HepG2 (cell line): ENCODE measurements around the gene KRABD2.
A peak's percentile ranks its signal among the peaks of the same experiment; 100 is the strongest.

Source experiments
- ATAC-seq: fragments of 200-7000 bp; cut with Tn5 transposase; 3 replicates; pipeline ENCODE4 v1.9.1; 2020; ENCODE audit warnings: mild to moderate bottlenecking, moderate library complexity
- BruUV-seq: library from RNA; stranded (reverse); fragments of 400-500 nt; replicated peaks from 2 replicates; lab custom pipeline; 2021; lab: Mats Ljungman, UMichigan
- CTCF ChIA-PET: fragments of 300-600 bp; formaldehyde crosslinking; extraction: SDS; loops from one replicate; lab custom pipeline; 2021; ENCODE audit warnings: low total read pairs, inconsistent platforms, low intra/inter-chr PET ratio; lab: Yijun Ruan, JAX
- POLR2A ChIA-PET: fragments of 350-600 bp; sonication (Branson Sonifier 250); formaldehyde crosslinking; loops from one replicate; lab custom pipeline; 2020; ENCODE audit warnings: antibody characterized with exemption, inconsistent platforms; lab: Yijun Ruan, JAX
- DNase-seq: peaks from one replicate; pipeline ENCODE4 v3.0.0-alpha.2; 2015; ENCODE audit warnings: low spot score
- FAIRE-seq: peaks from 3 replicates; lab custom pipeline; 2011; peaks lifted over from hg19 to GRCh38; lab: Jason Lieb, UNC
- H2AFZ ChIP-seq: one replicate; pipeline ENCODE4 v1.6.1; 2011; ENCODE audit warnings: low read length, inconsistent platforms
- H3K27ac ChIP-seq: fragments of 300-600 bp; 3 replicates; pipeline ENCODE4 v1.8.0; 2011; ENCODE audit warnings: mixed run types, mild to moderate bottlenecking, mixed read lengths, low read length, inconsistent platforms; ENCODE audit not compliant: insufficient read depth; ENCODE audit errors: extremely low read length
- H3K27me3 ChIP-seq, 2 experiments: fragments of 200-600 bp in 1 of 2; 2 replicates in 1 of 2; 3 replicates in 1 of 2; pipeline versions ENCODE4 v1.6.0 to v1.8.0; 2011; ENCODE audit warnings: low read length in 2 of 2, mild to moderate bottlenecking in 2 of 2, moderate library complexity in 2 of 2, inconsistent platforms in 1 of 2; ENCODE audit not compliant: insufficient read depth in 2 of 2, control insufficient read depth in 1 of 2
- H3K36me3 ChIP-seq, 2 experiments: fragments of 200-600 bp in 1 of 2; replicated peaks in 1 of 2; 2 replicates in 1 of 2; 3 replicates in 1 of 2; pipeline versions ENCODE4 v1.5.1 to v1.8.0; 2011; ENCODE audit warnings: low read length in 2 of 2, inconsistent platforms in 1 of 2; ENCODE audit not compliant: insufficient read depth in 2 of 2, control insufficient read depth in 1 of 2
- H3K4me1 ChIP-seq: 2 replicates; pipeline ENCODE4 v1.5.1; 2012; ENCODE audit warnings: low read length, inconsistent platforms; ENCODE audit not compliant: insufficient read depth
- H3K4me2 ChIP-seq: 2 replicates; pipeline ENCODE4 v1.6.0; 2011; ENCODE audit warnings: low read depth, low read length, inconsistent platforms
- H3K4me3 ChIP-seq, 3 experiments: fragments of 200-600 bp in 1 of 3; sonication (generic), shearing (Covaris generic) in 1 of 3; replicated peaks in 1 of 3; 2 replicates each; pipeline ENCODE4 v1.5.1; 2011 to 2016; ENCODE audit warnings: low read length in 3 of 3, inconsistent platforms in 2 of 3, low read depth in 2 of 3, mild to moderate bottlenecking in 2 of 3, control low read depth in 1 of 3, mixed read lengths in 1 of 3; ENCODE audit not compliant: insufficient read depth in 1 of 3
- H3K79me2 ChIP-seq: one replicate; pipeline ENCODE4 v1.6.1; 2011; ENCODE audit warnings: low read length, inconsistent platforms; ENCODE audit not compliant: insufficient read depth
- H3K9ac ChIP-seq: 2 replicates; pipeline ENCODE4 v1.6.0; 2011; ENCODE audit warnings: mild to moderate bottlenecking, low read depth, low read length, inconsistent platforms; ENCODE audit not compliant: insufficient read depth
- H3K9me3 ChIP-seq: 2 replicates; pipeline ENCODE4 v1.5.1; 2012; ENCODE audit warnings: mild to moderate bottlenecking, low read length
- H4K20me1 ChIP-seq: 2 replicates; pipeline ENCODE4 v1.6.0; 2011; ENCODE audit warnings: inconsistent platforms, mild to moderate bottlenecking, low read length, moderate library complexity; ENCODE audit not compliant: insufficient read depth
- CEBPB ChIP-seq: IDR thresholded peaks from 2 replicates; pipeline ENCODE4 v1.6.1; 2011; ENCODE audit warnings: low read depth, low read length, improper control_type of control experiment, borderline replicate concordance
- CENPX ChIP-seq: sonication (generic); formaldehyde crosslinking; IDR thresholded peaks from 2 replicates; pipeline ENCODE4 v1.9.0; 2021; ENCODE audit warnings: mild to moderate bottlenecking, missing genetic modification reagents, moderate library complexity
- KDM5A ChIP-seq: fragments of 200-600 bp; sonication (generic); IDR thresholded peaks from 2 replicates; pipeline ENCODE4 v1.7.0; 2018; ENCODE audit warnings: antibody characterized with exemption, mild to moderate bottlenecking, low read length, borderline replicate concordance
- MBD4 ChIP-seq: IDR thresholded peaks from 2 replicates; pipeline ENCODE4 v1.6.1; 2012; ENCODE audit warnings: low read length, inconsistent platforms, borderline replicate concordance
- RXRA ChIP-seq: sonication (generic); formaldehyde crosslinking; IDR thresholded peaks from 2 replicates; pipeline ENCODE4 v1.5.1; 2020; ENCODE audit warnings: missing genetic modification reagents
- TOPORS ChIP-seq: sonication (generic); formaldehyde crosslinking; IDR thresholded peaks from 2 replicates; pipeline ENCODE4 v1.8.0; 2023; ENCODE audit warnings: mild to moderate bottlenecking, missing genetic modification reagents
- ZNF232 ChIP-seq: sonication (generic); formaldehyde crosslinking; IDR thresholded peaks from 2 replicates; pipeline ENCODE4 v1.4.0; 2020; ENCODE audit warnings: missing genetic modification reagents, borderline replicate concordance
- WGBS: methylation state at CpG from one replicate; pipeline ENCODE4 v1.1.6; 2017; ENCODE audit warnings: low lambda C conversion rate; 5-methylcytosine and 5-hydroxymethylcytosine counted together
- in situ Hi-C: cut with HindIII; loops from 2 replicates; pipeline ENCODE4 v1.10.0; 2017; ENCODE audit warnings: low pct_unique_long_range_greater_than_20kb; ENCODE audit not compliant: extremely low pct_ligation_motif_present
- intact Hi-C: fragments of 100-400 bp; cut with micrococcal nuclease; formaldehyde crosslinking; loops from one replicate; pipeline ENCODE4 v1.10.0; 2022; ENCODE audit not compliant: unreplicated experiment
- TF ChIP-seq, protein P1 (sequence below): sonication (generic); formaldehyde crosslinking; IDR thresholded peaks from 2 replicates; pipeline ENCODE4 v1.4.0; 2020; ENCODE audit warnings: missing genetic modification reagents

The KRABD2 gene

DNA sequence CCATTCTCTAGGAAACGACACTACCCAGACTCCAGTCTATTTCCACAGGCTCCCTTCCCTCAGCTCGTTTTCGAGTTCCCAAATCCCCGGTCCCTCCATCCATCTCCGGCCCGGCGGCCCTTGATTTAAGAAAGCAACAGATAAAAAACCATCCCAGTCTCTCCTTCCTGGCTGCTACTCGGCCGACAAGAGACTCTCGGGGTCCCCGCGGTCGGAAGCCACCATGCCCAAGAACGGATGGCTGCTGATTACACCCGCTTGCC is 6.3 kb upstream of the KRABD2 start (continued):
- TF ChIP-seq, protein P1, sequence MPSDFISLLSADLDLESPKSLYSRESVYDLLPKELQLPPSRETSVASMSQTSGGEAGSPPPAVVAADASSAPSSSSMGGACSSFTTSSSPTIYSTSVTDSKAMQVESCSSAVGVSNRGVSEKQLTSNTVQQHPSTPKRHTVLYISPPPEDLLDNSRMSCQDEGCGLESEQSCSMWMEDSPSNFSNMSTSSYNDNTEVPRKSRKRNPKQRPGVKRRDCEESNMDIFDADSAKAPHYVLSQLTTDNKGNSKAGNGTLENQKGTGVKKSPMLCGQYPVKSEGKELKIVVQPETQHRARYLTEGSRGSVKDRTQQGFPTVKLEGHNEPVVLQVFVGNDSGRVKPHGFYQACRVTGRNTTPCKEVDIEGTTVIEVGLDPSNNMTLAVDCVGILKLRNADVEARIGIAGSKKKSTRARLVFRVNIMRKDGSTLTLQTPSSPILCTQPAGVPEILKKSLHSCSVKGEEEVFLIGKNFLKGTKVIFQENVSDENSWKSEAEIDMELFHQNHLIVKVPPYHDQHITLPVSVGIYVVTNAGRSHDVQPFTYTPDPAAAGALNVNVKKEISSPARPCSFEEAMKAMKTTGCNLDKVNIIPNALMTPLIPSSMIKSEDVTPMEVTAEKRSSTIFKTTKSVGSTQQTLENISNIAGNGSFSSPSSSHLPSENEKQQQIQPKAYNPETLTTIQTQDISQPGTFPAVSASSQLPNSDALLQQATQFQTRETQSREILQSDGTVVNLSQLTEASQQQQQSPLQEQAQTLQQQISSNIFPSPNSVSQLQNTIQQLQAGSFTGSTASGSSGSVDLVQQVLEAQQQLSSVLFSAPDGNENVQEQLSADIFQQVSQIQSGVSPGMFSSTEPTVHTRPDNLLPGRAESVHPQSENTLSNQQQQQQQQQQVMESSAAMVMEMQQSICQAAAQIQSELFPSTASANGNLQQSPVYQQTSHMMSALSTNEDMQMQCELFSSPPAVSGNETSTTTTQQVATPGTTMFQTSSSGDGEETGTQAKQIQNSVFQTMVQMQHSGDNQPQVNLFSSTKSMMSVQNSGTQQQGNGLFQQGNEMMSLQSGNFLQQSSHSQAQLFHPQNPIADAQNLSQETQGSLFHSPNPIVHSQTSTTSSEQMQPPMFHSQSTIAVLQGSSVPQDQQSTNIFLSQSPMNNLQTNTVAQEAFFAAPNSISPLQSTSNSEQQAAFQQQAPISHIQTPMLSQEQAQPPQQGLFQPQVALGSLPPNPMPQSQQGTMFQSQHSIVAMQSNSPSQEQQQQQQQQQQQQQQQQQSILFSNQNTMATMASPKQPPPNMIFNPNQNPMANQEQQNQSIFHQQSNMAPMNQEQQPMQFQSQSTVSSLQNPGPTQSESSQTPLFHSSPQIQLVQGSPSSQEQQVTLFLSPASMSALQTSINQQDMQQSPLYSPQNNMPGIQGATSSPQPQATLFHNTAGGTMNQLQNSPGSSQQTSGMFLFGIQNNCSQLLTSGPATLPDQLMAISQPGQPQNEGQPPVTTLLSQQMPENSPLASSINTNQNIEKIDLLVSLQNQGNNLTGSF (CRISPR knock-in tag) = peak; percentile 66; the same call in 1 of the 2 replicates
- TF ChIP-seq ZNF232 (CRISPR knock-in tag) (peak; percentile 70; the same call in 1 of the 2 replicates), TOPORS (CRISPR knock-in tag) (0 out of 2 replicates have a peak, but pooled peaks have one; percentile 60), RXRA (CRISPR knock-in tag) (0 out of 2 replicates have a peak, but pooled peaks have one; percentile 12)

DNA sequence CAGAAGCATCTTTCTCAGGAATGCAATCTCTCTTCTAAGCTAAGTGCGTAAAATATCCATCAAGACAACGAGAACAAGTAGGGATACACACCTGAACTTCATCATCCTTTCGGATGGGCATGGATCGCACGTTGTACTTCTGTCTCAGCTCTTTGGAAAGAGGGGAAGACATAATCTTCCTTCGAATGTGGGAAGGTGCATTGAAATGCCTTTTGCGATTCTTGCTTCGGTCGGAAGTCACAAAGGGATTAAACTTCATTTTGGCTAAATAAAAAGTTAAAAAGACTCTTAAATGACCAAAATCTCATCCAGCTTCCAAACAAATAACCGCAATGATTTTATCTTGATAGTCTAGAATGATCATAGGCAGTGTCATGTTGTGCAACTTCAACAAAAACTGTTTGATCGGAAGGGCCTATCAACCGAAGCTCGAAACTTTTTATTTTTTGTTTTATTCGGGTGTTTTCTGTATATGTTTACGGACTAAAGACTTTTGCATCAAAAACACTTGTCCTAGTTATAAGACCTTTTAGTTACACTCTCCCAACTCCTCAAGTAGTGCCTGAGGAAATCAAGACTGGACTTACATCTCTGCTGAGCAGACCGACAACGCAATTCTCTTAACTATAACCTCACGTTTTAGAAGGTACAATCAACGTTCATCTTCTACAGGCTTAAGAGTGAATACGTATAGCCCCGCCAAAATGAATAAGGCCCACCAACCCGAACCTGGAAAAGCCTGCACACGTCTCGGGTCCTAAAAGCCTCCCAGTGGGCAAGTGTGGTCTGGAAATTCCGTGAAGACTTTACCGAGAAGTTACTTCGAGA is 5.8 kb upstream of the KRABD2 start:
- intact Hi-C loops (loop anchor here (2.0 to 10.0 kb wide), 2 partner anchors 53 to 363 kb away; partner anchors contain the start of genes CCDC42 and NDEL1), in situ Hi-C loops (no loop called here)
- POLR2A ChIA-PET = interaction anchor here (0.6 to 1.8 kb wide), 7 partner anchors 9 to 978 kb away, joined by 3 to 5 read pairs (median 3); partner anchors contain the start of gene MYH10
- Histone ChIP-seq H3K9me3 (no peaks in the 10 kb centered on the region), H3K9ac (peak overlapping the region; percentile 95), H3K27me3 (no peaks in the 10 kb centered on the region; a peak in 1 of 5 replicates), H3K36me3 (peaks cover 9 to 36% of the 10 kb centered on the region in 2 experiments; a peak in 4 of 5 replicates), H3K4me3 (peak overlapping the region; percentile 81 to 90 (median 82)), H3K27ac (peak overlapping the region; percentile 64), H3K79me2 (peaks cover 31% of the 10 kb centered on the region), H2AFZ (no peak overlapping the region), H3K4me1 (peaks cover 60% of the 10 kb centered on the region), H3K4me2 (peak overlapping the region; percentile 87), H4K20me1 (peaks cover 38% of the 10 kb centered on the region)
- FAIRE-seq (peak; percentile 43), ATAC-seq (no peak), DNase-seq (no peak)
- WGBS = 5% methylated on average over 27 of the region's 27 CpGs
- TF ChIP-seq KDM5A = peak; percentile 88; the same call in 1 of the 2 replicates
- no peak for TF ChIP-seq CENPX
- TF ChIP-seq MBD4 = peak; percentile 61; the same call in 1 of the 2 replicates
- peak; percentile 56; the same call in 1 of the 2 replicates for TF ChIP-seq CEBPB
- TSS peak; percentile 73 for BruUV-seq
- CTCF ChIA-PET = interaction anchor here (1.1 to 2.0 kb wide), 3 partner anchors 69 to 363 kb away, joined by 3 to 7 read pairs (median 3); no protein-coding TSS in a partner anchor
